ENCODE results near the gene SHISAL2A. TPM values are rescaled to one million over a fixed set of nuclear protein-coding genes. Genes with fewer than 3 reads are reported as not detected.
A peak's percentile ranks its signal among the peaks of the same experiment; 100 is the strongest.

Gene SHISAL2A
- total and polyA plus RNA-seq, 2 experiments from 2014 or later = not detected

GRCh38 chr1:52599236-52599635 lies 33.7 kb upstream of the SHISAL2A start:
- Histone ChIP-seq H3K27ac (no peak overlapping the region), H3K36me3 (no peaks in the 10 kb centered on the region), H3K9me3 (ENCODE audit: low read depth) (no peaks in the 10 kb centered on the region), H3K27me3 (peaks cover 17% of the 10 kb centered on the region), H3K4me3 (no peak overlapping the region), H3K4me1 (ENCODE audit: low read depth) (no peaks in the 10 kb centered on the region)
- no peak for DNase-seq (ENCODE audit: low read depth in 1 of 2, low spot score in 1 of 2)
- TF ChIP-seq CTCF (IDR thresholded peaks at IDR 0.05; ENCODE audit: low read depth, low read length) = no peak

DNA sequence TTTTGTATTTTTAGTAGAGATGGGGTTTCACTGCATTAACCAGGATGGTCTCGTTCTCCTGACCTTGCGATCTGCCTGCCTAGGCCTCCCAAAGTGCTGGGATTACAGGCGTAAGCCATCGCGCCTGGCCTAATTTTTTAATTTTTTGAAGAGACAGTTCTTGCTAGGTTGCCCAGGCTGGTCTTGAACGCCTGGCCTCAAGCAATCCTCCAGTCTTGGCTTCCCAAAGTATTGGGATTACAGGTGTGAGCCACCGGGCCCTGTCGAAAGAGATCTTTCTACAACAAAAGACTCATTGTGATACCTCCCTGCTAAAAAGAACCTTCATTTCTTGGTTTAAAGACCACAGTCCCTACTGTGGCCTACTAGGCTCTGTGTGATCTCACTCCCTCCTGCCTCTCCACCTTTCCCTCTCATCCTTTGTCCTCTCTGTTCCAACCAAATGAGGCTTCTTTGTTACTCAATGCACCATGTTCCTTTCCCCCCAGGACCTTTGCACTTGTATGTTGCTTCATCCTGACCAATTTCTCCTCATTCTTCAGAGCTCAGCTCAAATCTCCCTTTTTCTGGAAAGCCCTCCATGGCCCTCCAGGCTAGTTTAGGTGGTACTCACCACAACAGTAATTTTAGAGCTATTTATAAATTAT lies 32.3 kb upstream of the SHISAL2A start:
- Histone ChIP-seq H3K36me3 (no peaks in the 10 kb centered on the region), H3K27me3 (peaks cover 17% of the 10 kb centered on the region), H3K9me3 (ENCODE audit: low read depth) (no peaks in the 10 kb centered on the region), H3K4me1 (ENCODE audit: low read depth) (no peaks in the 10 kb centered on the region), H3K4me3 (no peak overlapping the region), H3K27ac (no peak overlapping the region)
- no peak for DNase-seq (ENCODE audit: low read depth in 1 of 2, low spot score in 1 of 2)
- TF ChIP-seq CTCF (IDR thresholded peaks at IDR 0.05; ENCODE audit: low read depth, low read length) = no peak

- Histone ChIP-seq H3K27me3 (peaks cover 17% of the 10 kb centered on the region), H3K36me3 (no peaks in the 10 kb centered on the region), H3K9me3 (ENCODE audit: low read depth) (no peaks in the 10 kb centered on the region), H3K27ac (no peak overlapping the region), H3K4me1 (ENCODE audit: low read depth) (no peaks in the 10 kb centered on the region), H3K4me3 (no peak overlapping the region)
- no peak for DNase-seq (ENCODE audit: low read depth in 1 of 2, low spot score in 1 of 2)
- TF ChIP-seq CTCF (IDR thresholded peaks at IDR 0.05; ENCODE audit: low read depth, low read length) = no peak
These were observed 31.4 kb upstream of the SHISAL2A start for GRCh38 chr1:52601519-52601918.

DNA sequence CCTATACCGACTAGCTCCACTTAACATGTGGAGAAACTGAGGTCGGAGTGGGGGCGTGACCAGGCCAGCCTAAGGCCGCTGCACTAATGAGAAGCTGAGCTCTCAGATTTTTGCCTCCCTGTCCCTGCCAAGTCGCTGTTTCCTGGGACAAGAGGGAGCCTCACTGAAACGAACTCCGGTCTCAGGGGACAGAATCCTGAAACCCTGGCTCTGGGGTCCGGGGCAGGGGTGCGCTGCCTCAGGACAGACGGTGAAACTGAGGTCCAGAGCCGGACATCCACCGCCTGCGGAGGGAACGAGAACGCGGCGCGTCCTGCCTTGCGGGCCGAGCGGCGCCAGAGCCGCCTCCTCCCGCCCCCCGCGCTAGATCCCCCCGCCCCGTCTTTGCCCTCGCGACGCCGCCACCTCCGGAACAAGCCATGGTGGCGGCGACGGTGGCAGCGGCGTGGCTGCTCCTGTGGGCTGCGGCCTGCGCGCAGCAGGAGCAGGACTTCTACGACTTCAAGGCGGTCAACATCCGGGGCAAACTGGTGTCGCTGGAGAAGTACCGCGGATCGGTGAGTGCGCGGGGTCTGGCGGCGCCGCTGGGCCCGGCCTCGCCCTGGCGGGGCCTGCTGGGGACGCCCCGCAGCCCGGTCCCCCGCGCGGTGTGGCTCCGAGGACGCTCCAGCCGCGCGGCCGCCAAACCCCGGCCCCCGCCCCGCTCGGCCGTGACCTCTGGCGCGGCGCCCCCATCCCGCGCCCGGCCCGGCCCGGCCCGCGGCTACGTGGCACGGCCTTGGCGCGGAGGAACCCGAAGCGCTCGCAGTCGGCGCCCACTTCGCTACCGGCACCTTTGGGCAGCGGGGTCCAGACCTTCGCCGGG lies 30.7 kb upstream of the SHISAL2A start, which contains the start of gene GPX7:
Gene GPX7 (plus strand): TSS at position 381 of the 865 bp plus-strand sequence. CDS start 39 bp downstream, at position 420.
- Histone ChIP-seq H3K9me3 (ENCODE audit: low read depth) (no peaks in the 10 kb centered on the region), H3K4me3 (peak within 1 kb of the TSS; percentile 1), H3K27ac (no peak within 1 kb of the TSS), H3K4me1 (ENCODE audit: low read depth) (no peaks in the 10 kb centered on the region), H3K27me3 (peaks cover 17% of the 10 kb centered on the region), H3K36me3 (no peaks in the 10 kb centered on the region)
- TF ChIP-seq CTCF (IDR thresholded peaks at IDR 0.05; ENCODE audit: low read depth, low read length) = no peak
- peak; percentile 44 to 68 for DNase-seq (ENCODE audit: low read depth in 1 of 2, low spot score in 1 of 2)

- peak in 1 of 2 donors; percentile 31 for DNase-seq (ENCODE audit: low read depth in 1 of 2, low spot score in 1 of 2)
- Histone ChIP-seq H3K27ac (no peak overlapping the region), H3K4me3 (peak overlapping the region; percentile 1), H3K36me3 (no peaks in the 10 kb centered on the region), H3K4me1 (ENCODE audit: low read depth) (no peaks in the 10 kb centered on the region), H3K9me3 (ENCODE audit: low read depth) (no peaks in the 10 kb centered on the region), H3K27me3 (peaks cover 17% of the 10 kb centered on the region)
- TF ChIP-seq CTCF (IDR thresholded peaks at IDR 0.05; ENCODE audit: low read depth, low read length) = no peak
These were observed 29.9 kb upstream of the SHISAL2A start for GRCh38 chr1:52602856-52603600.
